ENCODE measurements around the gene CGRRF1. TPM values are rescaled to one million over a fixed set of nuclear protein-coding genes. Genes with fewer than 3 reads are reported as not detected.

CGRRF1 gene
- total and polyA plus RNA-seq, 10 of the 15 experiments (the other 5 are each of a cell fraction or from before 2014, with no cell fraction given), result 5.5 to 47.7 (median 13.5) TPM

- no peak for TF ChIP-seq ZNF687 (IDR thresholded peaks at IDR 0.05)
- no peak for TF ChIP-seq CHD4 (IDR thresholded peaks at IDR 0.05)
- peak; percentile 67; the same call in 1 of the 2 replicates for TF ChIP-seq RB1 (IDR thresholded peaks at IDR 0.05; ENCODE audit: borderline replicate concordance)
- no peak for TF ChIP-seq YBX1 (IDR thresholded peaks at IDR 0.05)
- peak; percentile 90 for TF ChIP-seq PBX3 (IDR thresholded peaks at IDR 0.05; ENCODE audit: insufficient replicate concordance, low read depth, low read length)
- 0 out of 2 replicates have a peak, but pooled peaks have one; percentile 37 for TF ChIP-seq PML (IDR thresholded peaks at IDR 0.05; ENCODE audit: low read length)
- peak; percentile 10; the same call in 1 of the 3 replicates for TF ChIP-seq POU2F2 (IDR thresholded peaks at IDR 0.05; ENCODE audit: borderline replicate concordance, low read depth, low read length)
- TF ChIP-seq SMAD5 (IDR thresholded peaks at IDR 0.05; ENCODE audit: low read depth), result peak; percentile 50; the same call in 1 of the 2 replicates
- TF ChIP-seq YY1 (IDR thresholded peaks at IDR 0.05; ENCODE audit: low read depth, low read length), result peak; percentile 35; the same call in 1 of the 2 replicates
- TF ChIP-seq ZBTB4 (CRISPR knock-in tag; IDR thresholded peaks at IDR 0.05), result no peak
- peak; percentile 88 for TF ChIP-seq CHD2 (IDR thresholded peaks at IDR 0.05; ENCODE audit: borderline replicate concordance, low read depth, low read length)
- TF ChIP-seq BCL3 (IDR thresholded peaks at IDR 0.05; ENCODE audit: borderline replicate concordance, insufficient read depth, low read depth, low read length, poor library complexity, severe bottlenecking), result no peak
- no peak for TF ChIP-seq BCL11A (IDR thresholded peaks at IDR 0.05; ENCODE audit: low read depth, low read length)
- TF ChIP-seq RUNX3 (IDR thresholded peaks at IDR 0.05; ENCODE audit: low read length), result peak; percentile 52
- peak; percentile 44; the same call in 1 of the 2 replicates for TF ChIP-seq NR2F1 (conservative IDR thresholded peaks at IDR 0.05)
- TF ChIP-seq FOXM1 (IDR thresholded peaks at IDR 0.05; ENCODE audit: low read depth, low read length), result no peak
- no peak for TF ChIP-seq MEF2A (IDR thresholded peaks at IDR 0.05; ENCODE audit: insufficient read depth, low read depth, low read length)
Observed at GRCh38 chr14:54509546-54510501, at the start of gene CGRRF1 (continued).

Data from GM12878 (cell line).